Astrocyte (in vitro differentiated cells and primary cell): ENCODE results near the gene LIN7B. TPM values are rescaled to one million over a fixed set of nuclear protein-coding genes. Genes with fewer than 3 reads are reported as not detected.

Experiments used
- DNase-seq: peaks from one replicate; pipeline ENCODE4 v3.0.0-alpha.2; 2010; ENCODE audit warnings: low read depth
- FAIRE-seq: peaks from 2 replicates; lab custom pipeline; 2011; peaks lifted over from hg19 to GRCh38; lab: Jason Lieb, UNC
- H2AFZ ChIP-seq: 2 replicates; pipeline ENCODE4 v1.6.0; 2012; ENCODE audit warnings: low read depth, low read length, inconsistent platforms
- H3K27ac ChIP-seq: 2 replicates; pipeline ENCODE4 v1.5.1; 2011; ENCODE audit warnings: low read depth, low read length, inconsistent platforms
- H3K27me3 ChIP-seq: 2 replicates; pipeline ENCODE4 v1.6.0; 2011; ENCODE audit warnings: low read length, inconsistent platforms; ENCODE audit not compliant: insufficient read depth
- H3K36me3 ChIP-seq: 2 replicates; pipeline ENCODE4 v1.5.1; 2011; ENCODE audit warnings: low read length, inconsistent platforms; ENCODE audit not compliant: insufficient read depth
- H3K4me1 ChIP-seq: 2 replicates; pipeline ENCODE4 v1.5.1; 2011; ENCODE audit warnings: low read length, inconsistent platforms; ENCODE audit not compliant: insufficient read depth
- H3K4me2 ChIP-seq: 2 replicates; pipeline ENCODE4 v1.6.0; 2012; ENCODE audit warnings: low read length, inconsistent platforms
- H3K4me3 ChIP-seq: 2 replicates; pipeline ENCODE4 v1.5.1; 2011; ENCODE audit warnings: low read depth, mild to moderate bottlenecking, low read length, inconsistent platforms; ENCODE audit not compliant: insufficient read depth
- H3K79me2 ChIP-seq: 2 replicates; pipeline ENCODE4 v1.6.0; 2012; ENCODE audit warnings: mild to moderate bottlenecking, low read length, inconsistent platforms; ENCODE audit not compliant: insufficient read depth
- H3K9ac ChIP-seq: 2 replicates; pipeline ENCODE4 v1.6.0; 2012; ENCODE audit warnings: mild to moderate bottlenecking, low read length, inconsistent platforms
- H3K9me3 ChIP-seq: 2 replicates; pipeline ENCODE4 v1.5.1; 2012; ENCODE audit warnings: low read depth, mild to moderate bottlenecking, low read length, inconsistent platforms; ENCODE audit not compliant: insufficient read depth
- H4K20me1 ChIP-seq: 2 replicates; pipeline ENCODE4 v1.6.0; 2012; ENCODE audit warnings: low read length, inconsistent platforms; ENCODE audit not compliant: insufficient read depth
- H3K27ac Mint-ChIP-seq: one replicate; pipeline ENCODE4 v1.8.0; 2021; ENCODE audit warnings: mild to moderate bottlenecking, mixed read lengths; ENCODE audit not compliant: unreplicated experiment
- H3K27me3 Mint-ChIP-seq: one replicate; pipeline ENCODE4 v1.8.0; 2021; ENCODE audit warnings: low read depth, mixed read lengths; ENCODE audit not compliant: unreplicated experiment
- H3K36me3 Mint-ChIP-seq: one replicate; pipeline ENCODE4 v1.8.0; 2021; ENCODE audit warnings: low read depth, mixed read lengths; ENCODE audit not compliant: unreplicated experiment
- H3K4me1 Mint-ChIP-seq: one replicate; pipeline ENCODE4 v1.8.0; 2021; ENCODE audit warnings: low read depth, mixed read lengths; ENCODE audit not compliant: unreplicated experiment
- H3K4me3 Mint-ChIP-seq: one replicate; pipeline ENCODE4 v1.8.0; 2021; ENCODE audit warnings: mild to moderate bottlenecking, moderate library complexity, mixed read lengths; ENCODE audit not compliant: unreplicated experiment
- H3K9me3 Mint-ChIP-seq: one replicate; pipeline ENCODE4 v1.8.0; 2021; ENCODE audit warnings: mild to moderate bottlenecking, mixed read lengths; ENCODE audit not compliant: unreplicated experiment
- EZH2 ChIP-seq: IDR thresholded peaks from 2 replicates; pipeline ENCODE4 v1.6.1; 2012; ENCODE audit warnings: mild to moderate bottlenecking, low read length, inconsistent platforms; ENCODE audit not compliant: insufficient read depth
- total RNA-seq: library from RNA; stranded (reverse); gene quantifications from 2 replicates; pipeline ENCODE4 v1.2.1, GENCODE V29; 2021
- TF ChIP-seq, protein P1 (sequence below): IDR thresholded peaks from 2 replicates; pipeline ENCODE4 v1.5.1; 2011; ENCODE audit warnings: low read depth, mild to moderate bottlenecking, inconsistent platforms, low read length, moderate library complexity; ENCODE audit not compliant: insufficient read depth

The LIN7B gene
- total RNA-seq, 1 donor from 2014 or later, result 8.9 TPM

- Histone ChIP-seq H2AFZ (no peak overlapping the region), H4K20me1 (peaks cover 44% of the 10 kb centered on the region), H3K4me2 (no peak overlapping the region), H3K79me2 (peaks cover 9% of the 10 kb centered on the region), H3K9me3 (peaks cover 8% of the 10 kb centered on the region), H3K27me3 (no peaks in the 10 kb centered on the region), H3K4me1 (peaks cover 21% of the 10 kb centered on the region), H3K36me3 (no peaks in the 10 kb centered on the region), H3K9ac (no peak overlapping the region), H3K27ac (no peak overlapping the region), H3K4me3 (no peak overlapping the region)
- TF ChIP-seq, protein P1, sequence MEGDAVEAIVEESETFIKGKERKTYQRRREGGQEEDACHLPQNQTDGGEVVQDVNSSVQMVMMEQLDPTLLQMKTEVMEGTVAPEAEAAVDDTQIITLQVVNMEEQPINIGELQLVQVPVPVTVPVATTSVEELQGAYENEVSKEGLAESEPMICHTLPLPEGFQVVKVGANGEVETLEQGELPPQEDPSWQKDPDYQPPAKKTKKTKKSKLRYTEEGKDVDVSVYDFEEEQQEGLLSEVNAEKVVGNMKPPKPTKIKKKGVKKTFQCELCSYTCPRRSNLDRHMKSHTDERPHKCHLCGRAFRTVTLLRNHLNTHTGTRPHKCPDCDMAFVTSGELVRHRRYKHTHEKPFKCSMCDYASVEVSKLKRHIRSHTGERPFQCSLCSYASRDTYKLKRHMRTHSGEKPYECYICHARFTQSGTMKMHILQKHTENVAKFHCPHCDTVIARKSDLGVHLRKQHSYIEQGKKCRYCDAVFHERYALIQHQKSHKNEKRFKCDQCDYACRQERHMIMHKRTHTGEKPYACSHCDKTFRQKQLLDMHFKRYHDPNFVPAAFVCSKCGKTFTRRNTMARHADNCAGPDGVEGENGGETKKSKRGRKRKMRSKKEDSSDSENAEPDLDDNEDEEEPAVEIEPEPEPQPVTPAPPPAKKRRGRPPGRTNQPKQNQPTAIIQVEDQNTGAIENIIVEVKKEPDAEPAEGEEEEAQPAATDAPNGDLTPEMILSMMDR, result no peak
- TF ChIP-seq EZH2, result no peak
- Mint-ChIP-seq H3K4me1 (peaks cover 18% of the 10 kb centered on the region), H3K4me3 (peak overlapping the region; percentile 74), H3K9me3 (peaks cover 14% of the 10 kb centered on the region), H3K27me3 (peaks cover 8% of the 10 kb centered on the region), H3K36me3 (peaks cover 18% of the 10 kb centered on the region), H3K27ac (peak overlapping the region; percentile 80)
- DNase-seq (no peak), FAIRE-seq (no peak)
Observed at GRCh38 chr19:49065905-49066512, 48.2 kb upstream of the LIN7B start.

GRCh38 chr19:49067554-49067953, 46.6 kb upstream of the LIN7B start:
- Histone ChIP-seq H3K27me3 (no peaks in the 10 kb centered on the region), H3K9me3 (peaks cover 8% of the 10 kb centered on the region), H3K9ac (no peak overlapping the region), H3K4me3 (no peak overlapping the region), H3K4me1 (peaks cover 21% of the 10 kb centered on the region), H4K20me1 (peaks cover 30% of the 10 kb centered on the region), H3K79me2 (no peaks in the 10 kb centered on the region), H2AFZ (no peak overlapping the region), H3K4me2 (no peak overlapping the region), H3K36me3 (no peaks in the 10 kb centered on the region), H3K27ac (no peak overlapping the region)
- Mint-ChIP-seq H3K9me3 (peaks cover 14% of the 10 kb centered on the region), H3K27me3 (peaks cover 8% of the 10 kb centered on the region), H3K36me3 (peaks cover 22% of the 10 kb centered on the region), H3K4me1 (peaks cover 16% of the 10 kb centered on the region), H3K4me3 (peak overlapping the region; percentile 41), H3K27ac (peak overlapping the region; percentile 47)
- no peak for DNase-seq
- no peak for TF ChIP-seq EZH2
- TF ChIP-seq, protein P1, result no peak
- no peak for FAIRE-seq

- no peak for DNase-seq
- H3K36me3 ChIP-seq, result no peaks in the 10 kb centered on the region
- no peak for FAIRE-seq
- Mint-ChIP-seq H3K4me3 (no peak overlapping the region), H3K27ac (no peak overlapping the region), H3K36me3 (peaks cover 27% of the 10 kb centered on the region), H3K27me3 (peaks cover 17% of the 10 kb centered on the region), H3K4me1 (peaks cover 11% of the 10 kb centered on the region), H3K9me3 (peaks cover 22% of the 10 kb centered on the region)
- H3K4me1 ChIP-seq, result peaks cover 18% of the 10 kb centered on the region
- no peak for TF ChIP-seq EZH2
- TF ChIP-seq, protein P1, result no peak
- no peak overlapping the region for H3K9ac ChIP-seq
- H3K4me2 ChIP-seq, result peak overlapping the region; percentile 8
- no peak overlapping the region for H2AFZ ChIP-seq
- H3K27ac ChIP-seq, result no peak overlapping the region
- no peaks in the 10 kb centered on the region for H3K79me2 ChIP-seq
- no peak overlapping the region for H3K4me3 ChIP-seq
- peaks cover 23% of the 10 kb centered on the region for H4K20me1 ChIP-seq
- H3K9me3 ChIP-seq, result peaks cover 8% of the 10 kb centered on the region
- peaks cover 2% of the 10 kb centered on the region for H3K27me3 ChIP-seq
Observed at GRCh38 chr19:49069026-49069425, 45.1 kb upstream of the LIN7B start.
